H9 (cell line): Measurements from ENCODE around the gene VRK2. TPM values are rescaled to one million over a fixed set of nuclear protein-coding genes. Genes with fewer than 3 reads are reported as not detected.

Experiments used
- DNase-seq: peaks from one replicate; pipeline ENCODE4 v3.0.0-alpha.2; 2017
- H2AFZ ChIP-seq: one replicate; pipeline ENCODE4 v1.6.1; 2013; ENCODE audit warnings: mild to moderate bottlenecking, low read length, control low read depth, moderate library complexity
- H2AK5ac ChIP-seq: 2 replicates; pipeline ENCODE4 v1.6.1; 2013; ENCODE audit warnings: low read length, control low read depth, mixed read lengths; ENCODE audit not compliant: insufficient read length
- H2BK120ac ChIP-seq: one replicate; pipeline ENCODE4 v1.6.1; 2013; ENCODE audit warnings: low read depth, mild to moderate bottlenecking, low read length, control low read depth, inconsistent platforms; ENCODE audit not compliant: poor library complexity, severe bottlenecking
- H2BK12ac ChIP-seq: 2 replicates; pipeline ENCODE4 v1.6.1; 2013; ENCODE audit warnings: low read length, control low read depth, mixed read lengths, low read depth; ENCODE audit not compliant: insufficient read length
- H2BK15ac ChIP-seq: 2 replicates; pipeline ENCODE4 v1.6.1; 2013; ENCODE audit warnings: low read depth, low read length, control low read depth
- H2BK20ac ChIP-seq: one replicate; pipeline ENCODE4 v1.6.1; 2013; ENCODE audit warnings: low read depth, mild to moderate bottlenecking, low read length, control low read depth, inconsistent platforms; ENCODE audit not compliant: poor library complexity, severe bottlenecking
- H2BK5ac ChIP-seq: 2 replicates; pipeline ENCODE4 v1.6.1; 2013; ENCODE audit warnings: low read length, control low read depth, mixed read lengths; ENCODE audit not compliant: insufficient read length
- H3K14ac ChIP-seq: 2 replicates; pipeline ENCODE4 v1.6.1; 2013; ENCODE audit warnings: low read length, control low read depth; ENCODE audit not compliant: insufficient read depth
- H3K18ac ChIP-seq: 2 replicates; pipeline ENCODE4 v1.6.1; 2013; ENCODE audit warnings: low read depth, mild to moderate bottlenecking, mixed read lengths, low read length, control low read depth; ENCODE audit not compliant: insufficient read length
- H3K23ac ChIP-seq: 2 replicates; pipeline ENCODE4 v1.6.1; 2013; ENCODE audit warnings: low read length, control low read depth, mixed read lengths, low read depth; ENCODE audit not compliant: insufficient read length
- H3K23me2 ChIP-seq: 2 replicates; pipeline ENCODE4 v1.6.1; 2013; ENCODE audit warnings: low read depth, mild to moderate bottlenecking, mixed read lengths, low read length, control low read depth; ENCODE audit not compliant: insufficient read length, poor library complexity, severe bottlenecking
- H3K27ac ChIP-seq: 2 replicates; pipeline ENCODE4 v1.5.1; 2013; ENCODE audit warnings: low read length, control low read depth, mixed read lengths, low read depth; ENCODE audit not compliant: insufficient read length
- H3K27me3 ChIP-seq: 2 replicates; pipeline ENCODE4 v1.6.1; 2013; ENCODE audit warnings: low read length, control low read depth, inconsistent platforms; ENCODE audit not compliant: insufficient read depth
- H3K4ac ChIP-seq: 2 replicates; pipeline ENCODE4 v1.6.1; 2013; ENCODE audit warnings: low read depth, mild to moderate bottlenecking, control low read depth, inconsistent platforms, low read length, moderate library complexity
- H3K4me1 ChIP-seq: 2 replicates; pipeline ENCODE4 v1.6.1; 2013; ENCODE audit warnings: low read length, control low read depth, inconsistent platforms; ENCODE audit not compliant: insufficient read depth
- H3K4me2 ChIP-seq: 2 replicates; pipeline ENCODE4 v1.6.1; 2013; ENCODE audit warnings: low read length, control low read depth, mixed read lengths; ENCODE audit not compliant: insufficient read length, insufficient read depth
- H3K56ac ChIP-seq: 2 replicates; pipeline ENCODE4 v1.6.1; 2013; ENCODE audit warnings: low read depth, mild to moderate bottlenecking, mixed read lengths, low read length, control low read depth; ENCODE audit not compliant: insufficient read length
- H3K79me1 ChIP-seq: 2 replicates; pipeline ENCODE4 v1.6.1; 2013; ENCODE audit warnings: low read depth, mild to moderate bottlenecking, moderate library complexity, low read length, control low read depth, inconsistent platforms; ENCODE audit not compliant: insufficient read depth, poor library complexity, severe bottlenecking
- H3K79me2 ChIP-seq: 2 replicates; pipeline ENCODE4 v1.6.1; 2013; ENCODE audit warnings: low read length, control low read depth, inconsistent platforms; ENCODE audit not compliant: insufficient read depth
- H3K9ac ChIP-seq: 2 replicates; pipeline ENCODE4 v1.6.1; 2013; ENCODE audit warnings: low read length, control low read depth, mixed read lengths; ENCODE audit not compliant: insufficient read length; ENCODE audit errors: extremely low read depth
- H3K9me3 ChIP-seq: one replicate; pipeline ENCODE4 v1.6.1; 2013; ENCODE audit warnings: low read depth, low read length, inconsistent platforms; ENCODE audit not compliant: control insufficient read depth
- H3T11ph ChIP-seq: one replicate; pipeline ENCODE4 v1.6.1; 2013; ENCODE audit warnings: mild to moderate bottlenecking, low read length, control low read depth, inconsistent platforms
- H4K20me1 ChIP-seq: one replicate; pipeline ENCODE4 v1.6.1; 2013; ENCODE audit not compliant: control insufficient read depth, insufficient read length, insufficient read depth
- H4K5ac ChIP-seq: 2 replicates; pipeline ENCODE4 v1.6.1; 2013; ENCODE audit warnings: low read depth, mild to moderate bottlenecking, mixed read lengths, low read length, control low read depth; ENCODE audit not compliant: insufficient read length
- H4K8ac ChIP-seq: replicated peaks from 2 replicates; pipeline ENCODE4 v1.6.1; 2013; ENCODE audit warnings: low read length, control low read depth, mixed read lengths, low read depth; ENCODE audit not compliant: insufficient read length
- H4K91ac ChIP-seq: 2 replicates; pipeline ENCODE4 v1.6.1; 2013; ENCODE audit warnings: low read depth, mild to moderate bottlenecking, moderate library complexity, mixed read lengths, low read length, control low read depth; ENCODE audit not compliant: insufficient read length
- H3K27ac Mint-ChIP-seq, 3 experiments: 2 replicates in 2 of 3; 3 replicates in 1 of 3; pipeline ENCODE4 v1.8.0; 2020 to 2021; ENCODE audit warnings: mixed read lengths in 3 of 3, mild to moderate bottlenecking in 1 of 3, moderate library complexity in 1 of 3
- H3K27me3 Mint-ChIP-seq: 2 replicates; pipeline ENCODE4 v1.8.0; 2021; ENCODE audit warnings: low read depth, mild to moderate bottlenecking, moderate library complexity, mixed read lengths
- H3K36me3 Mint-ChIP-seq, 3 experiments: 2 replicates in 2 of 3; 3 replicates in 1 of 3; pipeline ENCODE4 v1.8.0; 2020 to 2021; ENCODE audit warnings: low read depth in 3 of 3, mixed read lengths in 3 of 3; ENCODE audit not compliant: insufficient read depth in 1 of 3
- H3K4me1 Mint-ChIP-seq, 2 experiments: 2 replicates each; pipeline ENCODE4 v1.8.0; 2020; ENCODE audit warnings: mixed read lengths in 2 of 2
- H3K4me3 Mint-ChIP-seq, 2 experiments: 2 replicates in 1 of 2; 3 replicates in 1 of 2; pipeline ENCODE4 v1.8.0; 2020 to 2021; ENCODE audit warnings: mild to moderate bottlenecking in 2 of 2, mixed read lengths in 2 of 2, moderate library complexity in 1 of 2
- H3K9me3 Mint-ChIP-seq, 2 experiments: 2 replicates in 1 of 2; 3 replicates in 1 of 2; pipeline ENCODE4 v1.8.0; 2020; ENCODE audit warnings: mild to moderate bottlenecking in 2 of 2, mixed read lengths in 2 of 2, moderate library complexity in 1 of 2
- CTCF ChIP-seq: fragments of 200-600 bp; sonication (generic); conservative IDR thresholded peaks from 3 replicates; pipeline ENCODE4 v1.8.0; 2021; ENCODE audit warnings: antibody characterized with exemption, mild to moderate bottlenecking
- WGBS: extraction: QIAGEN DNeasy Blood & Tissue Kit; methylation state at CpG from one replicate; pipeline ENCODE4 v1.1.7; 2013; ENCODE audit warnings: missing lambda C conversion rate, low lambda C conversion rate, mixed read lengths; ENCODE audit not compliant: insufficient read length; ENCODE audit errors: extremely low coverage; 5-methylcytosine and 5-hydroxymethylcytosine counted together
- total RNA-seq: library from RNA; stranded (reverse); gene quantifications from 2 replicates; pipeline ENCODE4 v1.2.1, GENCODE V29; 2021

Gene VRK2
- total RNA-seq, 1 experiment from 2014 or later, result 23.8 TPM

DNA sequence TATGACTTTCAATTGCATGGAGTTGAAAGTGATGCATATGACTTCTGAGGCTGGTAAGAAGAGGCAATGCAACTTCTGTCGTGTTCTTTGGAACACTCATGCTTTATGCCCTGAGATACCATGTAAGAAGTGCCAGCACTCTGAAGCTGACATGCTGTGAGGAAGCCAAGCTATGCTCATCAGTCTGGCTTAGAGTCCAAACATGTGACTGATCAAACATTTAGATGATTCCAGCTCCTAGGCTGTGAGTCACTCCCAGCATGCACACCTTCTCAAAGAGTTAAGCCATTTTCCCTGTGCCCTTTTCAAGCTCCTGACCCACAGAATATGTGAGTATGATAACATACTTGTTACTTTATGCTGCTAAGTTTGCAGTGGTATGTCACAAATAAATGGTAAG, 15.8 kb upstream of the VRK2 start:
- Mint-ChIP-seq H3K27ac (no peak overlapping the region), H3K4me1 (0 out of 4 replicates have a peak, but pooled peaks cover 0 to 1% of the 10 kb centered on the region in 2 experiments), H3K27me3 (no peaks in the 10 kb centered on the region), H3K9me3 (no peaks in the 10 kb centered on the region), H3K4me3 (no peak overlapping the region), H3K36me3 (no peaks in the 10 kb centered on the region)
- H4K5ac ChIP-seq, result no peak overlapping the region
- no peaks in the 10 kb centered on the region for H3K23me2 ChIP-seq
- H3K79me1 ChIP-seq, result no peaks in the 10 kb centered on the region
- H3K79me2 ChIP-seq, result no peaks in the 10 kb centered on the region
- no peak overlapping the region for H2AK5ac ChIP-seq
- DNase-seq, result no peak
- H3K4me2 ChIP-seq, result no peak overlapping the region
- no peak overlapping the region for H2AFZ ChIP-seq
- H2BK15ac ChIP-seq, result no peak overlapping the region
- no peak overlapping the region for H3K9ac ChIP-seq
- no peak overlapping the region for H3T11ph ChIP-seq
- no peak overlapping the region for H4K91ac ChIP-seq
- H3K27ac ChIP-seq, result no peak overlapping the region
- H3K56ac ChIP-seq, result no peak overlapping the region
- H2BK20ac ChIP-seq, result no peak overlapping the region
- H3K9me3 ChIP-seq, result no peaks in the 10 kb centered on the region
- H2BK5ac ChIP-seq, result no peak overlapping the region
- H3K14ac ChIP-seq, result no peak overlapping the region
- no peak for TF ChIP-seq CTCF
- WGBS, result no CpG with 5 or more reads among the region's 1 CpG
- no peaks in the 10 kb centered on the region for H3K4me1 ChIP-seq
- H2BK120ac ChIP-seq, result no peak overlapping the region
- no peak overlapping the region for H4K8ac ChIP-seq
- H3K4ac ChIP-seq, result no peak overlapping the region
- no peak overlapping the region for H3K18ac ChIP-seq
- no peaks in the 10 kb centered on the region for H4K20me1 ChIP-seq
- H3K23ac ChIP-seq, result no peak overlapping the region
- no peaks in the 10 kb centered on the region for H3K27me3 ChIP-seq
- no peak overlapping the region for H2BK12ac ChIP-seq
